Measurements from ENCODE around the gene BCL2A1. TPM values are rescaled to one million over a fixed set of nuclear protein-coding genes. Genes with fewer than 3 reads are reported as not detected.

BCL2A1 gene
- total RNA-seq, 1 experiment from 2014 or later = not detected

- no peaks in the 10 kb centered on the region for H3K27me3 Mint-ChIP-seq (ENCODE audit: insufficient read depth, unreplicated experiment)
- no peak overlapping the region for H3K27ac Mint-ChIP-seq (ENCODE audit: unreplicated experiment)
- peaks cover 7% of the 10 kb centered on the region for H3K36me3 Mint-ChIP-seq (ENCODE audit: insufficient read depth, unreplicated experiment)
- CTCF ChIA-PET = no interaction called here
- Histone ChIP-seq H3K27me3 (replicated peaks; ENCODE audit: control insufficient read depth, insufficient read depth, low read length) (no peaks in the 10 kb centered on the region), H3K4me3 (ENCODE audit: low read depth, low read length) (no peak overlapping the region), H3K36me3 (ENCODE audit: control insufficient read depth, insufficient read depth, low read length) (no peaks in the 10 kb centered on the region), H3K9me3 (no peaks in the 10 kb centered on the region), H3K4me1 (no peaks in the 10 kb centered on the region)
- no peak overlapping the region for H3K4me3 Mint-ChIP-seq (ENCODE audit: unreplicated experiment)
- H3K9me3 Mint-ChIP-seq (ENCODE audit: unreplicated experiment) = no peaks in the 10 kb centered on the region
- TF ChIP-seq CTCF (IDR thresholded peaks at IDR 0.05; ENCODE audit: insufficient read depth in 1 of 2, low read depth in 1 of 2, low read length in 1 of 2, severe bottlenecking in 1 of 2, unreplicated experiment in 1 of 2) = no peak
- no peak for DNase-seq
- no peaks in the 10 kb centered on the region for H3K4me1 Mint-ChIP-seq (ENCODE audit: low read depth, unreplicated experiment)
- no TSS peak for BruUV-seq (replicated peaks)
- POLR2A ChIA-PET = no interaction called here
- intact Hi-C loops (cut with micrococcal nuclease; ENCODE audit: unreplicated experiment) = no loop called here
Measured at GRCh38 chr15:80003934-80004472, 33.0 kb upstream of the BCL2A1 start.

- Histone ChIP-seq H3K36me3 (ENCODE audit: control insufficient read depth, insufficient read depth, low read length) (no peaks in the 10 kb centered on the region), H3K27me3 (replicated peaks; ENCODE audit: control insufficient read depth, insufficient read depth, low read length) (no peaks in the 10 kb centered on the region), H3K4me1 (no peaks in the 10 kb centered on the region), H3K4me3 (ENCODE audit: low read depth, low read length) (no peak overlapping the region), H3K9me3 (no peaks in the 10 kb centered on the region)
- TF ChIP-seq CTCF (IDR thresholded peaks at IDR 0.05; ENCODE audit: insufficient read depth in 1 of 2, low read depth in 1 of 2, low read length in 1 of 2, severe bottlenecking in 1 of 2, unreplicated experiment in 1 of 2) = no peak
- intact Hi-C loops (cut with micrococcal nuclease; ENCODE audit: unreplicated experiment) = no loop called here
- H3K9me3 Mint-ChIP-seq (ENCODE audit: unreplicated experiment) = no peaks in the 10 kb centered on the region
- H3K4me3 Mint-ChIP-seq (ENCODE audit: unreplicated experiment) = no peak overlapping the region
- ChIA-PET CTCF (no interaction called here), POLR2A (no interaction called here)
- H3K27ac Mint-ChIP-seq (ENCODE audit: unreplicated experiment) = peak overlapping the region; percentile 41
- H3K27me3 Mint-ChIP-seq (ENCODE audit: insufficient read depth, unreplicated experiment) = no peaks in the 10 kb centered on the region
- H3K4me1 Mint-ChIP-seq (ENCODE audit: low read depth, unreplicated experiment) = no peaks in the 10 kb centered on the region
- no TSS peak for BruUV-seq (replicated peaks)
- no peak for DNase-seq
- H3K36me3 Mint-ChIP-seq (ENCODE audit: insufficient read depth, unreplicated experiment) = peaks cover 7% of the 10 kb centered on the region
Measured at GRCh38 chr15:80003171-80003570, 32.2 kb upstream of the BCL2A1 start.

- Mint-ChIP-seq H3K4me3 (ENCODE audit: unreplicated experiment) (no peak overlapping the region), H3K9me3 (ENCODE audit: unreplicated experiment) (no peaks in the 10 kb centered on the region), H3K4me1 (ENCODE audit: low read depth, unreplicated experiment) (no peaks in the 10 kb centered on the region), H3K27ac (ENCODE audit: unreplicated experiment) (no peak overlapping the region), H3K27me3 (ENCODE audit: insufficient read depth, unreplicated experiment) (no peaks in the 10 kb centered on the region), H3K36me3 (ENCODE audit: insufficient read depth, unreplicated experiment) (peaks cover 7% of the 10 kb centered on the region)
- ChIA-PET CTCF (no interaction called here), POLR2A (no interaction called here)
- Histone ChIP-seq H3K9me3 (no peaks in the 10 kb centered on the region), H3K27me3 (replicated peaks; ENCODE audit: control insufficient read depth, insufficient read depth, low read length) (no peaks in the 10 kb centered on the region), H3K4me3 (ENCODE audit: low read depth, low read length) (no peak overlapping the region), H3K36me3 (ENCODE audit: control insufficient read depth, insufficient read depth, low read length) (no peaks in the 10 kb centered on the region), H3K4me1 (no peaks in the 10 kb centered on the region)
- TF ChIP-seq CTCF (IDR thresholded peaks at IDR 0.05; ENCODE audit: insufficient read depth in 1 of 2, low read depth in 1 of 2, low read length in 1 of 2, severe bottlenecking in 1 of 2, unreplicated experiment in 1 of 2) = no peak
- intact Hi-C loops (cut with micrococcal nuclease; ENCODE audit: unreplicated experiment) = no loop called here
- DNase-seq = no peak
- no TSS peak for BruUV-seq (replicated peaks)
Measured at GRCh38 chr15:80002267-80002666, 31.3 kb upstream of the BCL2A1 start.
